Measurements from ENCODE around the gene SERPINA5. TPM values are rescaled to one million over a fixed set of nuclear protein-coding genes. Genes with fewer than 3 reads are reported as not detected.
A peak's percentile ranks its signal among the peaks of the same experiment; 100 is the strongest.

Gene SERPINA5
- polyA plus RNA-seq (2013, experiment 1 of 2), result 1.7 TPM
- polyA plus RNA-seq (2013, experiment 2 of 2), result 1.8 TPM

GRCh38 chr14:94581127-94581999, at the start of gene SERPINA5:
SERPINA5 (plus strand) TSS chr14:94581426; CDS start chr14:94587363, 5,937 bp downstream.
- H3K79me1 ChIP-seq (ENCODE audit: low read length), result no peaks in the 10 kb centered on the region
- peak within 1 kb of the TSS; percentile 67 for H3K56ac ChIP-seq (ENCODE audit: low read length)
- no CpG with 5 or more reads among the region's 18 CpGs for WGBS (ENCODE audit: extremely low coverage, insufficient coverage, low lambda C conversion rate)
- H3K4me2 ChIP-seq (ENCODE audit: low read length), result no peak within 1 kb of the TSS
- H4K8ac ChIP-seq (ENCODE audit: low read depth, low read length), result no peak within 1 kb of the TSS
- no peak within 1 kb of the TSS for H3K4me3 ChIP-seq (ENCODE audit: low read length)
- no peak within 1 kb of the TSS for H3K4ac ChIP-seq (ENCODE audit: low read depth, low read length)
- H3K9ac ChIP-seq (ENCODE audit: low read length), result peak within 1 kb of the TSS; percentile 31
- H3K18ac ChIP-seq (ENCODE audit: low read length), result no peak within 1 kb of the TSS
- no peaks in the 10 kb centered on the region for H3K27me3 ChIP-seq (ENCODE audit: insufficient read depth, low read length, poor library complexity)
- H2AK5ac ChIP-seq (ENCODE audit: low read length), result no peak within 1 kb of the TSS
- no peaks in the 10 kb centered on the region for H3K79me2 ChIP-seq (ENCODE audit: control insufficient read depth, insufficient read depth, low read length)
- peak; percentile 37 for DNase-seq
- no peak within 1 kb of the TSS for H2BK5ac ChIP-seq (ENCODE audit: low read length)
- H2BK15ac ChIP-seq (replicated peaks; ENCODE audit: low read depth), result no peak within 1 kb of the TSS
- peak within 1 kb of the TSS; percentile 37 for H4K5ac ChIP-seq (ENCODE audit: low read length)
- H3K23ac ChIP-seq (ENCODE audit: low read length), result no peak within 1 kb of the TSS
- H3K4me1 ChIP-seq (ENCODE audit: control insufficient read depth, low read depth, low read length), result no peaks in the 10 kb centered on the region
- H3K27ac ChIP-seq (ENCODE audit: low read depth, low read length), result no peak within 1 kb of the TSS
- H3K36me3 ChIP-seq (ENCODE audit: control insufficient read depth, insufficient read depth, low read length), result no peaks in the 10 kb centered on the region
- no peak within 1 kb of the TSS for H2BK120ac ChIP-seq (ENCODE audit: low read depth, low read length)

- H3K9ac ChIP-seq (ENCODE audit: low read length), result no peak overlapping the region
- no CpG with 5 or more reads among the region's 2 CpGs for WGBS (ENCODE audit: extremely low coverage, insufficient coverage, low lambda C conversion rate)
- H3K4me2 ChIP-seq (ENCODE audit: low read length), result no peak overlapping the region
- H3K36me3 ChIP-seq (ENCODE audit: control insufficient read depth, insufficient read depth, low read length), result no peaks in the 10 kb centered on the region
- H2BK5ac ChIP-seq (ENCODE audit: low read length), result no peak overlapping the region
- H2BK120ac ChIP-seq (ENCODE audit: low read depth, low read length), result no peak overlapping the region
- H4K8ac ChIP-seq (ENCODE audit: low read depth, low read length), result no peak overlapping the region
- no peak overlapping the region for H3K27ac ChIP-seq (ENCODE audit: low read depth, low read length)
- no peak overlapping the region for H3K18ac ChIP-seq (ENCODE audit: low read length)
- H3K27me3 ChIP-seq (ENCODE audit: insufficient read depth, low read length, poor library complexity), result no peaks in the 10 kb centered on the region
- H3K23ac ChIP-seq (ENCODE audit: low read length), result no peak overlapping the region
- no peak overlapping the region for H3K56ac ChIP-seq (ENCODE audit: low read length)
- no peak overlapping the region for H4K5ac ChIP-seq (ENCODE audit: low read length)
- no peak for DNase-seq
- no peaks in the 10 kb centered on the region for H3K79me2 ChIP-seq (ENCODE audit: control insufficient read depth, insufficient read depth, low read length)
- no peak overlapping the region for H3K4ac ChIP-seq (ENCODE audit: low read depth, low read length)
- H3K4me3 ChIP-seq (ENCODE audit: low read length), result no peak overlapping the region
- H2AK5ac ChIP-seq (ENCODE audit: low read length), result no peak overlapping the region
- H3K79me1 ChIP-seq (ENCODE audit: low read length), result no peaks in the 10 kb centered on the region
- no peak overlapping the region for H2BK15ac ChIP-seq (replicated peaks; ENCODE audit: low read depth)
- no peaks in the 10 kb centered on the region for H3K4me1 ChIP-seq (ENCODE audit: control insufficient read depth, low read depth, low read length)
These were observed 48.8 kb upstream of the SERPINA5 start for GRCh38 chr14:94532447-94532846.

GRCh38 chr14:94535506-94535905, 45.7 kb upstream of the SERPINA5 start:
- H3K27me3 ChIP-seq (ENCODE audit: insufficient read depth, low read length, poor library complexity), result no peaks in the 10 kb centered on the region
- no peak overlapping the region for H2BK5ac ChIP-seq (ENCODE audit: low read length)
- H3K56ac ChIP-seq (ENCODE audit: low read length), result no peak overlapping the region
- H4K5ac ChIP-seq (ENCODE audit: low read length), result no peak overlapping the region
- H3K27ac ChIP-seq (ENCODE audit: low read depth, low read length), result no peak overlapping the region
- DNase-seq, result no peak
- H3K79me1 ChIP-seq (ENCODE audit: low read length), result no peaks in the 10 kb centered on the region
- H3K9ac ChIP-seq (ENCODE audit: low read length), result no peak overlapping the region
- H2BK120ac ChIP-seq (ENCODE audit: low read depth, low read length), result no peak overlapping the region
- H2AK5ac ChIP-seq (ENCODE audit: low read length), result no peak overlapping the region
- H3K4me2 ChIP-seq (ENCODE audit: low read length), result no peak overlapping the region
- no CpG with 5 or more reads among the region's 3 CpGs for WGBS (ENCODE audit: extremely low coverage, insufficient coverage, low lambda C conversion rate)
- no peak overlapping the region for H3K23ac ChIP-seq (ENCODE audit: low read length)
- no peak overlapping the region for H3K18ac ChIP-seq (ENCODE audit: low read length)
- no peak overlapping the region for H2BK15ac ChIP-seq (replicated peaks; ENCODE audit: low read depth)
- H3K4me3 ChIP-seq (ENCODE audit: low read length), result no peak overlapping the region
- H4K8ac ChIP-seq (ENCODE audit: low read depth, low read length), result no peak overlapping the region
- H3K4ac ChIP-seq (ENCODE audit: low read depth, low read length), result no peak overlapping the region
- H3K36me3 ChIP-seq (ENCODE audit: control insufficient read depth, insufficient read depth, low read length), result no peaks in the 10 kb centered on the region
- H3K4me1 ChIP-seq (ENCODE audit: control insufficient read depth, low read depth, low read length), result peaks cover 3% of the 10 kb centered on the region
- no peaks in the 10 kb centered on the region for H3K79me2 ChIP-seq (ENCODE audit: control insufficient read depth, insufficient read depth, low read length)

GRCh38 chr14:94536836-94537235, 44.4 kb upstream of the SERPINA5 start:
- Histone ChIP-seq H4K5ac (ENCODE audit: low read length) (no peak overlapping the region), H3K4me2 (ENCODE audit: low read length) (no peak overlapping the region), H3K27ac (ENCODE audit: low read depth, low read length) (no peak overlapping the region), H2BK5ac (ENCODE audit: low read length) (no peak overlapping the region), H3K4me3 (ENCODE audit: low read length) (no peak overlapping the region), H3K27me3 (ENCODE audit: insufficient read depth, low read length, poor library complexity) (no peaks in the 10 kb centered on the region), H3K36me3 (ENCODE audit: control insufficient read depth, insufficient read depth, low read length) (no peaks in the 10 kb centered on the region), H3K4ac (ENCODE audit: low read depth, low read length) (no peak overlapping the region), H3K18ac (ENCODE audit: low read length) (no peak overlapping the region), H3K56ac (ENCODE audit: low read length) (no peak overlapping the region), H3K79me1 (ENCODE audit: low read length) (no peaks in the 10 kb centered on the region), H4K8ac (ENCODE audit: low read depth, low read length) (no peak overlapping the region), H2AK5ac (ENCODE audit: low read length) (no peak overlapping the region), H3K79me2 (ENCODE audit: control insufficient read depth, insufficient read depth, low read length) (no peaks in the 10 kb centered on the region), H2BK120ac (ENCODE audit: low read depth, low read length) (no peak overlapping the region), H2BK15ac (replicated peaks; ENCODE audit: low read depth) (no peak overlapping the region), H3K9ac (ENCODE audit: low read length) (no peak overlapping the region), H3K23ac (ENCODE audit: low read length) (no peak overlapping the region), H3K4me1 (ENCODE audit: control insufficient read depth, low read depth, low read length) (peaks cover 3% of the 10 kb centered on the region)
- DNase-seq, result peak; percentile 74
- no CpG with 5 or more reads among the region's 2 CpGs for WGBS (ENCODE audit: extremely low coverage, insufficient coverage, low lambda C conversion rate)

GRCh38 chr14:94538070-94538740, 43.0 kb upstream of the SERPINA5 start:
- no peak overlapping the region for H2BK15ac ChIP-seq (replicated peaks; ENCODE audit: low read depth)

More at GRCh38 chr14:94538070-94538740, 43.0 kb upstream of the SERPINA5 start:
- H3K27me3 ChIP-seq (ENCODE audit: insufficient read depth, low read length, poor library complexity), result no peaks in the 10 kb centered on the region
- DNase-seq, result no peak
- H4K8ac ChIP-seq (ENCODE audit: low read depth, low read length), result no peak overlapping the region
- peaks cover 3% of the 10 kb centered on the region for H3K4me1 ChIP-seq (ENCODE audit: control insufficient read depth, low read depth, low read length)
- no peak overlapping the region for H3K4ac ChIP-seq (ENCODE audit: low read depth, low read length)
- WGBS (ENCODE audit: extremely low coverage, insufficient coverage, low lambda C conversion rate), result no CpG with 5 or more reads among the region's 6 CpGs
- H3K18ac ChIP-seq (ENCODE audit: low read length), result no peak overlapping the region
- H2BK120ac ChIP-seq (ENCODE audit: low read depth, low read length), result no peak overlapping the region
- H2BK5ac ChIP-seq (ENCODE audit: low read length), result no peak overlapping the region
- no peak overlapping the region for H3K4me3 ChIP-seq (ENCODE audit: low read length)
- no peaks in the 10 kb centered on the region for H3K79me1 ChIP-seq (ENCODE audit: low read length)
- H3K4me2 ChIP-seq (ENCODE audit: low read length), result no peak overlapping the region
- H3K27ac ChIP-seq (ENCODE audit: low read depth, low read length), result no peak overlapping the region
- no peaks in the 10 kb centered on the region for H3K36me3 ChIP-seq (ENCODE audit: control insufficient read depth, insufficient read depth, low read length)
- H4K5ac ChIP-seq (ENCODE audit: low read length), result no peak overlapping the region
- H3K79me2 ChIP-seq (ENCODE audit: control insufficient read depth, insufficient read depth, low read length), result no peaks in the 10 kb centered on the region
- no peak overlapping the region for H2AK5ac ChIP-seq (ENCODE audit: low read length)
- no peak overlapping the region for H3K9ac ChIP-seq (ENCODE audit: low read length)
- H3K23ac ChIP-seq (ENCODE audit: low read length), result no peak overlapping the region
- H3K56ac ChIP-seq (ENCODE audit: low read length), result no peak overlapping the region

Data from mesendoderm (in vitro differentiated cells).